Caco-2 (cell line): ENCODE results near the gene FAAP100. TPM values are rescaled to one million over a fixed set of nuclear protein-coding genes. Genes with fewer than 3 reads are reported as not detected.

Experiments used
- BruUV-seq: library from RNA; stranded (reverse); fragments of 400-500 nt; replicated peaks from 2 replicates; lab custom pipeline; 2021; lab: Mats Ljungman, UMichigan
- CTCF ChIA-PET: fragments of 300-600 bp; sonication (Branson Sonifier 250); formaldehyde crosslinking; loops from one replicate; lab custom pipeline; 2022; ENCODE audit warnings: antibody characterized with exemption; lab: Charles Lee
- POLR2A ChIA-PET: fragments of 300-600 bp; sonication (Branson Sonifier 250); formaldehyde crosslinking; loops from one replicate; lab custom pipeline; 2022; ENCODE audit warnings: antibody characterized with exemption; lab: Charles Lee
- DNase-seq, 2 experiments: peaks; one replicate each; pipeline versions ENCODE4 v3.0.0 to v3.0.0-alpha.2; 2020 to 2022
- H3K27me3 ChIP-seq: replicated peaks from 2 replicates; pipeline ENCODE4 v1.6.0; 2011; ENCODE audit warnings: low read length; ENCODE audit not compliant: control insufficient read depth, insufficient read depth
- H3K36me3 ChIP-seq: 2 replicates; pipeline ENCODE4 v1.5.1; 2011; ENCODE audit warnings: low read length; ENCODE audit not compliant: control insufficient read depth, insufficient read depth
- H3K4me1 ChIP-seq: fragments of 250-450 bp; sonication (Bioruptor Pico); 2 replicates; pipeline ENCODE4 v1.5.1; 2020; ENCODE audit warnings: mild to moderate bottlenecking
- H3K4me3 ChIP-seq: 2 replicates; pipeline ENCODE4 v1.5.1; 2011; ENCODE audit warnings: low read depth, mild to moderate bottlenecking, control low read depth, low read length
- H3K9me3 ChIP-seq: fragments of 250-450 bp; sonication (Bioruptor Pico); 2 replicates; pipeline ENCODE4 v1.5.1; 2020; ENCODE audit warnings: mild to moderate bottlenecking, moderate library complexity
- H3K27ac Mint-ChIP-seq: one replicate; pipeline ENCODE4 v1.8.0; 2022; ENCODE audit warnings: mixed read lengths; ENCODE audit not compliant: unreplicated experiment
- H3K27me3 Mint-ChIP-seq: one replicate; pipeline ENCODE4 v1.8.0; 2022; ENCODE audit warnings: mixed read lengths; ENCODE audit not compliant: insufficient read depth, unreplicated experiment
- H3K36me3 Mint-ChIP-seq: one replicate; pipeline ENCODE4 v1.8.0; 2022; ENCODE audit warnings: mild to moderate bottlenecking, mixed read lengths; ENCODE audit not compliant: insufficient read depth, unreplicated experiment
- H3K4me1 Mint-ChIP-seq: one replicate; pipeline ENCODE4 v1.8.0; 2022; ENCODE audit warnings: low read depth, mixed read lengths; ENCODE audit not compliant: unreplicated experiment
- H3K4me3 Mint-ChIP-seq: one replicate; pipeline ENCODE4 v1.8.0; 2022; ENCODE audit warnings: mild to moderate bottlenecking, moderate library complexity, mixed read lengths; ENCODE audit not compliant: unreplicated experiment
- H3K9me3 Mint-ChIP-seq: one replicate; pipeline ENCODE4 v1.8.0; 2022; ENCODE audit warnings: mixed read lengths; ENCODE audit not compliant: unreplicated experiment
- CTCF ChIP-seq, 2 experiments: fragments of 200-600 bp in 1 of 2; IDR thresholded peaks; 1 replicate in 1 of 2; 2 replicates in 1 of 2; pipeline versions ENCODE4 v1.5.1 to v1.8.0; 2011 to 2022; ENCODE audit warnings: antibody characterized with exemption in 1 of 2, control low read depth in 1 of 2, inconsistent platforms in 1 of 2, low read depth in 1 of 2, low read length in 1 of 2, mild to moderate bottlenecking in 1 of 2, moderate library complexity in 1 of 2; ENCODE audit not compliant: insufficient read depth in 1 of 2, severe bottlenecking in 1 of 2, unreplicated experiment in 1 of 2
- intact Hi-C: fragments of 100-400 bp; cut with micrococcal nuclease; formaldehyde crosslinking; loops from one replicate; pipeline ENCODE4 v1.10.0; 2022; ENCODE audit not compliant: unreplicated experiment
- total RNA-seq: library from RNA; stranded (reverse); gene quantifications from 2 replicates; pipeline ENCODE4 v1.2.3, GENCODE V29; 2022

The FAAP100 gene
- total RNA-seq, 1 experiment from 2014 or later, result 38.5 TPM

DNA sequence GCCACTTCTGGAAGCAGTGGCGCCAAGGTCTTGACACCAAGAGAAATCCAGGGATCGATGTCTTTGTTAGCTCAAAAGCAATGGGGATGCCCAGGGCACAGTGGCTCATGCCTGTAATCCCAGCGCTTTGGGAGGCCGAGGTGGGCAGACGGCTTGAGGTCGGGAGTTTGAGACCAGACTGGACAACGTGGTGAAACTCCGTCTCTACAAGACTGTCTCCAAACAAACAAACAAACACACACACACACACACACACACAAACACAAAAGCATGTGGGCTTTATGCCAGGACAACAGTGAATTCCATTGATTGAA is 22.4 kb upstream of the FAAP100 start:
- TF ChIP-seq CTCF (IDR thresholded peaks at IDR 0.05; ENCODE audit: insufficient read depth in 1 of 2, low read depth in 1 of 2, low read length in 1 of 2, severe bottlenecking in 1 of 2, unreplicated experiment in 1 of 2), result no peak
- Mint-ChIP-seq H3K4me1 (peaks cover 41% of the 10 kb centered on the region), H3K27ac (no peak overlapping the region), H3K9me3 (no peaks in the 10 kb centered on the region), H3K36me3 (peaks cover 82% of the 10 kb centered on the region), H3K27me3 (no peaks in the 10 kb centered on the region), H3K4me3 (no peak overlapping the region)
- Histone ChIP-seq H3K36me3 (peaks cover 7% of the 10 kb centered on the region), H3K9me3 (no peaks in the 10 kb centered on the region), H3K4me1 (peaks cover 25% of the 10 kb centered on the region), H3K4me3 (no peak overlapping the region), H3K27me3 (no peaks in the 10 kb centered on the region)
- no TSS peak for BruUV-seq
- CTCF ChIA-PET, result no interaction called here
- intact Hi-C loops, result no loop called here
- DNase-seq, result no peak
- POLR2A ChIA-PET, result no interaction called here

GRCh38 chr17:81573794-81574642 is 21.9 kb upstream of the FAAP100 start:
- Mint-ChIP-seq H3K27ac (no peak overlapping the region), H3K27me3 (no peaks in the 10 kb centered on the region), H3K9me3 (no peaks in the 10 kb centered on the region), H3K4me3 (no peak overlapping the region), H3K4me1 (peaks cover 37% of the 10 kb centered on the region), H3K36me3 (peaks cover 83% of the 10 kb centered on the region)
- no peak overlapping the region for H3K4me3 ChIP-seq
- no peaks in the 10 kb centered on the region for H3K27me3 ChIP-seq
- no peak for TF ChIP-seq CTCF (IDR thresholded peaks at IDR 0.05; ENCODE audit: insufficient read depth in 1 of 2, low read depth in 1 of 2, low read length in 1 of 2, severe bottlenecking in 1 of 2, unreplicated experiment in 1 of 2)
- H3K9me3 ChIP-seq, result no peaks in the 10 kb centered on the region
- peaks cover 25% of the 10 kb centered on the region for H3K4me1 ChIP-seq
- ChIA-PET POLR2A (interaction anchor here (0.6 kb wide), 1 partner anchor 180 kb away, joined by 3 read pairs; no protein-coding TSS in a partner anchor), CTCF (no interaction called here)
- no peak for DNase-seq
- intact Hi-C loops, result no loop called here
- H3K36me3 ChIP-seq, result peaks cover 7% of the 10 kb centered on the region
- no TSS peak for BruUV-seq

GRCh38 chr17:81572563-81573168 is 20.5 kb upstream of the FAAP100 start:
- POLR2A ChIA-PET, result no interaction called here
- TF ChIP-seq CTCF (IDR thresholded peaks at IDR 0.05; ENCODE audit: insufficient read depth in 1 of 2, low read depth in 1 of 2, low read length in 1 of 2, severe bottlenecking in 1 of 2, unreplicated experiment in 1 of 2), result no peak
- Mint-ChIP-seq H3K27me3 (no peaks in the 10 kb centered on the region), H3K36me3 (peaks cover 87% of the 10 kb centered on the region), H3K4me3 (no peak overlapping the region), H3K9me3 (no peaks in the 10 kb centered on the region), H3K27ac (no peak overlapping the region), H3K4me1 (peaks cover 27% of the 10 kb centered on the region)
- Histone ChIP-seq H3K4me3 (no peak overlapping the region), H3K4me1 (peaks cover 17% of the 10 kb centered on the region), H3K27me3 (no peaks in the 10 kb centered on the region), H3K9me3 (no peaks in the 10 kb centered on the region), H3K36me3 (peaks cover 7% of the 10 kb centered on the region)
- no TSS peak for BruUV-seq
- intact Hi-C loops, result no loop called here
- no peak for DNase-seq
- CTCF ChIA-PET, result interaction anchor here (0.7 kb wide), 1 partner anchor 332 kb away, joined by 4 read pairs; no protein-coding TSS in a partner anchor
